ENCODE measurements around the gene MEF2D.

- TF ChIP-seq CTCF (IDR thresholded peaks at IDR 0.05 in 8 of 11, conservative IDR thresholded peaks at IDR 0.05 in 3 of 11) (no peak), POLR2AphosphoS5 (IDR thresholded peaks at IDR 0.05) (peak in 1 of 3 donors; percentile 42), POLR2A (IDR thresholded peaks at IDR 0.05) (no peak)
Measured at GRCh38 chr1:156480016-156480370, 20.6 kb downstream of the MEF2D start.

All from spleen (tissue), 7 donors.